HepG2 (cell line): ENCODE measurements around the gene PDP2. TPM values are rescaled to one million over a fixed set of nuclear protein-coding genes. Genes with fewer than 3 reads are reported as not detected.

Experiments
- ARNT ChIP-seq: fragments of 450-650 bp; IDR thresholded peaks from 2 replicates; pipeline ENCODE4 v1.6.1; 2017
- BCL6 ChIP-seq: IDR thresholded peaks from 2 replicates; pipeline ENCODE4 v1.6.1; 2016; ENCODE audit warnings: missing genetic modification reagents, missing compliant biosample characterization
- BHLHE40 ChIP-seq: IDR thresholded peaks from 2 replicates; pipeline ENCODE4 v1.6.1; 2011; ENCODE audit warnings: low read length, improper control_type of control experiment
- SIN3A ChIP-seq: IDR thresholded peaks from 2 replicates; pipeline ENCODE4 v1.6.1; 2011; ENCODE audit warnings: low read depth, mild to moderate bottlenecking, control low read depth, low read length, borderline replicate concordance
- SMAD3 ChIP-seq: sonication (generic); formaldehyde crosslinking; IDR thresholded peaks from 2 replicates; pipeline ENCODE4 v1.4.0; 2020; ENCODE audit warnings: missing genetic modification reagents
- SRY ChIP-seq: sonication (generic); formaldehyde crosslinking; IDR thresholded peaks from 2 replicates; pipeline ENCODE4 v1.8.0; 2022; ENCODE audit warnings: mild to moderate bottlenecking, missing genetic modification reagents
- TBL1XR1 ChIP-seq: fragments of 150-350 bp; IDR thresholded peaks from 2 replicates; pipeline ENCODE4 v1.6.1; 2014; ENCODE audit warnings: borderline replicate concordance, low read length; ENCODE audit not compliant: partially characterized antibody
- TEAD3 ChIP-seq: optimal IDR thresholded peaks from 2 replicates; pipeline ENCODE3; 2016; ENCODE audit warnings: borderline replicate concordance
- ZBTB40 ChIP-seq, 2 experiments: fragments of 450-650 bp in 1 of 2; sonication (generic) in 1 of 2; formaldehyde crosslinking in 1 of 2; IDR thresholded peaks; 2 replicates each; pipeline versions ENCODE4 v1.6.1 to v1.8.0; 2016 to 2022; ENCODE audit warnings: antibody characterized with exemption in 1 of 2, mild to moderate bottlenecking in 1 of 2, missing genetic modification reagents in 1 of 2
- ZFP36L2 ChIP-seq: sonication (generic); formaldehyde crosslinking; IDR thresholded peaks from 2 replicates; pipeline ENCODE4 v1.4.0; 2020; ENCODE audit warnings: missing genetic modification reagents
- ZNF234 ChIP-seq: sonication (generic); formaldehyde crosslinking; conservative IDR thresholded peaks from 2 replicates; pipeline ENCODE4 v1.5.1; 2020; ENCODE audit warnings: mild to moderate bottlenecking, missing genetic modification reagents
- ZNF660 ChIP-seq: sonication (generic); formaldehyde crosslinking; IDR thresholded peaks from 2 replicates; pipeline ENCODE4 v1.5.1; 2020; ENCODE audit warnings: mild to moderate bottlenecking, low read depth, missing genetic modification reagents, borderline replicate concordance
- ZNF83 ChIP-seq: sonication (generic); formaldehyde crosslinking; IDR thresholded peaks from 2 replicates; pipeline ENCODE4 v1.4.0; 2020; ENCODE audit warnings: missing genetic modification reagents, mild to moderate bottlenecking, borderline replicate concordance
- polyA plus RNA-seq, 8 experiments: library from polyadenylated mRNA; depleted of rRNA in 3 of 8; stranded (reverse) in 7 of 8; unstranded in 1 of 8; fragments of >200 nt; fragmentation: Illumina TruSeq in 4 of 8; extraction: Trizol in 4 of 8; gene quantifications; 2 replicates each; pipeline versions ENCODE4 v1.2.1 to v1.2.3, GENCODE V29; 2011 to 2016; ENCODE audit warnings: low read depth in 4 of 8, missing spikeins in 1 of 8, mixed read lengths in 1 of 8; ENCODE audit not compliant: insufficient read depth in 1 of 8
- total RNA-seq, 5 experiments: library from RNA; depleted of rRNA; stranded (reverse); fragments of >200 nt; fragmentation: Illumina TruSeq; extraction: Trizol; gene quantifications; 2 replicates each; pipeline ENCODE4 v1.2.3, GENCODE V29; 2016; ENCODE audit warnings: low read depth in 1 of 5
- TF ChIP-seq, protein P1 (sequence below): sonication (generic); formaldehyde crosslinking; IDR thresholded peaks from 2 replicates; pipeline ENCODE4 v1.8.0; 2022; ENCODE audit warnings: mild to moderate bottlenecking, missing genetic modification reagents, moderate library complexity
- TF ChIP-seq, protein P2 (sequence below): sonication (generic); formaldehyde crosslinking; conservative IDR thresholded peaks from 2 replicates; pipeline ENCODE4 v1.4.0; 2020; ENCODE audit warnings: missing genetic modification reagents
- TF ChIP-seq, protein P3 (sequence below): sonication (generic); formaldehyde crosslinking; IDR thresholded peaks from 2 replicates; pipeline ENCODE4 v1.8.1; 2023; ENCODE audit warnings: mild to moderate bottlenecking, missing genetic modification reagents

PDP2 gene
- total and polyA plus RNA-seq, 2 of the 13 experiments (the other 11 are each of a cell fraction or from before 2014, with no cell fraction given), result 12.8 to 15.8 TPM

DNA sequence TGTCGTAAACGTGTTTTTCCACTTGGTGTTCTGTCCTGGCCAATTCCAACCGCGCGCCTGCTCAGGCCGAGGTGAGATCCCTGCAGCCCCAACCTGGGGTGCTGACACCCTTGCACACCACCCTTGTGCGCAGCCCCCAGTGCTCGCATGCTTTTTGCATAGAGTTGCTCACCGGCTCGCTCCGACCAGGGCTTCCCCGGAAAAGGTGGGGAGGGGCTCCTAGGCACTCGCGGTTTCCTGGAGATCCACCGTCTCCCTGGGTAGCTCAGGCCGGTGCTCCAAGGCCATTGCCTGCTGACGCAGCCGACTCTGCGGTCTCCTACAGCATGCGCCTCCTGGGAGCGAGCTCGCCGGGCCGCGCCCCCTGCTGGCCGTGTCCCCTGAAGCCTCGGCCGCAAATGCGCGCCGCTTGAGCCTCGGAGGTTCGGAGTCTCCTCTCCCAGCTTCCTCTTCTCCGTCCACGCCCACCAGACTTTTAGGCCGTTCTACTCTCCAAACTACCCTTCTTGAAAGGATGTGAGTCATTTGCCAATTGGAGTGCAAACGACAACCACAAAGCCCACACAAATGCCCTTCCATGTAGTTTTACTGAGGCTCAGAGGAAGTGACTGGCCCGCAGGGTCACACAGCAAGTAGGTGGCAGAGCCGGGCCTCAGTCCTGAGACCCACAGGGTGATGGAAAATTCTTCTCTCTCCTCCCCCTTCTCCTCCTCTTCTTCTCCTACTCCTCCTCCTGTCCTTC, 7.2 kb upstream of the PDP2 start (continued):
- TF ChIP-seq ZBTB40 (IDR thresholded peaks at IDR 0.05), result no peak
- TF ChIP-seq ZBTB40 (CRISPR knock-in tag; IDR thresholded peaks at IDR 0.05), result peak; percentile 74
- no peak for TF ChIP-seq ZNF660 (CRISPR knock-in tag)
- peak; percentile 91 for TF ChIP-seq SRY (CRISPR knock-in tag)
- TF ChIP-seq ZNF234 (CRISPR knock-in tag), result no peak
- peak; percentile 41; the same call in 1 of the 2 replicates for TF ChIP-seq SIN3A
- peak; percentile 78; the same call in 1 of the 2 replicates for TF ChIP-seq ZFP36L2
- TF ChIP-seq TBL1XR1, result no peak
- TF ChIP-seq BHLHE40, result peak; percentile 61
- TF ChIP-seq BCL6 (CRISPR knock-in tag), result peak; percentile 81
- TF ChIP-seq SMAD3 (CRISPR knock-in tag), result peak; percentile 76; the same call in 1 of the 2 replicates
- TF ChIP-seq, protein P1, sequence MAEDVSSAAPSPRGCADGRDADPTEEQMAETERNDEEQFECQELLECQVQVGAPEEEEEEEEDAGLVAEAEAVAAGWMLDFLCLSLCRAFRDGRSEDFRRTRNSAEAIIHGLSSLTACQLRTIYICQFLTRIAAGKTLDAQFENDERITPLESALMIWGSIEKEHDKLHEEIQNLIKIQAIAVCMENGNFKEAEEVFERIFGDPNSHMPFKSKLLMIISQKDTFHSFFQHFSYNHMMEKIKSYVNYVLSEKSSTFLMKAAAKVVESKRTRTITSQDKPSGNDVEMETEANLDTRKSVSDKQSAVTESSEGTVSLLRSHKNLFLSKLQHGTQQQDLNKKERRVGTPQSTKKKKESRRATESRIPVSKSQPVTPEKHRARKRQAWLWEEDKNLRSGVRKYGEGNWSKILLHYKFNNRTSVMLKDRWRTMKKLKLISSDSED (CRISPR knock-in tag), result no peak
- peak; percentile 76 for TF ChIP-seq TEAD3 (CRISPR knock-in tag)
- peak; percentile 62; the same call in 1 of the 2 replicates for TF ChIP-seq ZNF83 (CRISPR knock-in tag)
- TF ChIP-seq, protein P2, sequence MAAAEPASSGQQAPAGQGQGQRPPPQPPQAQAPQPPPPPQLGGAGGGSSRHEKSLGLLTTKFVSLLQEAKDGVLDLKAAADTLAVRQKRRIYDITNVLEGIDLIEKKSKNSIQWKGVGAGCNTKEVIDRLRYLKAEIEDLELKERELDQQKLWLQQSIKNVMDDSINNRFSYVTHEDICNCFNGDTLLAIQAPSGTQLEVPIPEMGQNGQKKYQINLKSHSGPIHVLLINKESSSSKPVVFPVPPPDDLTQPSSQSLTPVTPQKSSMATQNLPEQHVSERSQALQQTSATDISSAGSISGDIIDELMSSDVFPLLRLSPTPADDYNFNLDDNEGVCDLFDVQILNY (CRISPR knock-in tag), result no peak
- TF ChIP-seq, protein P3, sequence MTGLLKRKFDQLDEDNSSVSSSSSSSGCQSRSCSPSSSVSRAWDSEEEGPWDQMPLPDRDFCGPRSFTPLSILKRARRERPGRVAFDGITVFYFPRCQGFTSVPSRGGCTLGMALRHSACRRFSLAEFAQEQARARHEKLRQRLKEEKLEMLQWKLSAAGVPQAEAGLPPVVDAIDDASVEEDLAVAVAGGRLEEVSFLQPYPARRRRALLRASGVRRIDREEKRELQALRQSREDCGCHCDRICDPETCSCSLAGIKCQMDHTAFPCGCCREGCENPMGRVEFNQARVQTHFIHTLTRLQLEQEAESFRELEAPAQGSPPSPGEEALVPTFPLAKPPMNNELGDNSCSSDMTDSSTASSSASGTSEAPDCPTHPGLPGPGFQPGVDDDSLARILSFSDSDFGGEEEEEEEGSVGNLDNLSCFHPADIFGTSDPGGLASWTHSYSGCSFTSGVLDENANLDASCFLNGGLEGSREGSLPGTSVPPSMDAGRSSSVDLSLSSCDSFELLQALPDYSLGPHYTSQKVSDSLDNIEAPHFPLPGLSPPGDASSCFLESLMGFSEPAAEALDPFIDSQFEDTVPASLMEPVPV (CRISPR knock-in tag), result peak; percentile 95
- TF ChIP-seq ARNT, result no peak
